WTC11 (cell line): ENCODE data around the gene SPRR2F.

Experiments used
- ATF2 ChIP-seq: sonication (generic); formaldehyde crosslinking; IDR thresholded peaks from 2 replicates; pipeline ENCODE4 v1.8.1; 2022; ENCODE audit warnings: low read depth, missing genetic modification reagents, borderline replicate concordance
- CREB1 ChIP-seq: sonication (generic); formaldehyde crosslinking; IDR thresholded peaks from 2 replicates; pipeline ENCODE4 v1.8.0; 2023; ENCODE audit warnings: mild to moderate bottlenecking, missing genetic modification reagents
- ESRRA ChIP-seq: sonication (generic); formaldehyde crosslinking; IDR thresholded peaks from 2 replicates; pipeline ENCODE4 v1.8.1; 2022; ENCODE audit warnings: mild to moderate bottlenecking, missing genetic modification reagents, borderline replicate concordance
- FOXP1 ChIP-seq: sonication (generic); formaldehyde crosslinking; IDR thresholded peaks from 2 replicates; pipeline ENCODE4 v1.8.0; 2022; ENCODE audit warnings: missing genetic modification reagents, mild to moderate bottlenecking, moderate library complexity, borderline replicate concordance
- MYBL2 ChIP-seq: sonication (generic); formaldehyde crosslinking; IDR thresholded peaks from 2 replicates; pipeline ENCODE4 v1.8.1; 2023; ENCODE audit warnings: mild to moderate bottlenecking, moderate library complexity, missing genetic modification reagents
- PRRX2 ChIP-seq: fragments of 250-450 bp; sonication (Bioruptor Pico); IDR thresholded peaks from 2 replicates; pipeline ENCODE4 v1.8.0; 2021; ENCODE audit warnings: mild to moderate bottlenecking
- SOX15 ChIP-seq: fragments of 250-450 bp; sonication (Bioruptor Pico); IDR thresholded peaks from 2 replicates; pipeline ENCODE4 v1.9.0; 2021; ENCODE audit warnings: mild to moderate bottlenecking
- ZBTB21 ChIP-seq: sonication (generic); formaldehyde crosslinking; IDR thresholded peaks from 2 replicates; pipeline ENCODE4 v1.8.1; 2023; ENCODE audit warnings: mild to moderate bottlenecking, missing genetic modification reagents, borderline replicate concordance
- TF ChIP-seq, protein P1 (sequence below): fragments of 200-600 bp; IDR thresholded peaks from 2 replicates; pipeline ENCODE4 v1.8.0; 2022; ENCODE audit warnings: antibody characterized with exemption
- TF ChIP-seq, protein P2 (sequence below): sonication (generic); formaldehyde crosslinking; IDR thresholded peaks from 2 replicates; pipeline ENCODE4 v1.8.1; 2023; ENCODE audit warnings: mild to moderate bottlenecking, missing genetic modification reagents, moderate library complexity
- TF ChIP-seq, protein P3 (sequence below): sonication (generic); formaldehyde crosslinking; IDR thresholded peaks from 2 replicates; pipeline ENCODE4 v1.8.0; 2022; ENCODE audit warnings: missing genetic modification reagents

DNA sequence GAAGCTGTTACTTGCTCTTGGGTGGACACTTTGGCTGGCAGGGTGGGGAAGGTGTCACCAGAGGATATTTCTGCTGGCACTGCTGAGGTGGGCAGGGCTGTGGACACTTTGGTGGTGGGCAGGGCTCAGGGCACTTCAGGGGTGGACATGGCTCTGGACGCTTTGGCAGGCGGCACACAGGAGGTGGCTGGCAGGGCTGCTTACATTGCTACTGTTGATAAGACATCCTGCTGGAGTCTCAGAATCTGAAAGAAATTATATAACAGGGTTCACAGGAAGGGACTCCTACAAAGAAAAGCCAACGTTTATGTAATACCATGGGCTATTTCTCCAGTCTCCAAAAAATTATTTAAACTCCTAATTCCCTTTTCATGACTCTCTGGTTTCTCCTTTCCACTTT lies 27.2 kb upstream of the SPRR2F start:
- TF ChIP-seq PRRX2 (no peak), SOX15 (no peak), FOXP1 (CRISPR knock-in tag) (no peak), ATF2 (CRISPR knock-in tag) (no peak), MYBL2 (CRISPR knock-in tag) (no peak), ESRRA (CRISPR knock-in tag) (no peak), CREB1 (no peak), ZBTB21 (CRISPR knock-in tag) (no peak)
- TF ChIP-seq, protein P1, sequence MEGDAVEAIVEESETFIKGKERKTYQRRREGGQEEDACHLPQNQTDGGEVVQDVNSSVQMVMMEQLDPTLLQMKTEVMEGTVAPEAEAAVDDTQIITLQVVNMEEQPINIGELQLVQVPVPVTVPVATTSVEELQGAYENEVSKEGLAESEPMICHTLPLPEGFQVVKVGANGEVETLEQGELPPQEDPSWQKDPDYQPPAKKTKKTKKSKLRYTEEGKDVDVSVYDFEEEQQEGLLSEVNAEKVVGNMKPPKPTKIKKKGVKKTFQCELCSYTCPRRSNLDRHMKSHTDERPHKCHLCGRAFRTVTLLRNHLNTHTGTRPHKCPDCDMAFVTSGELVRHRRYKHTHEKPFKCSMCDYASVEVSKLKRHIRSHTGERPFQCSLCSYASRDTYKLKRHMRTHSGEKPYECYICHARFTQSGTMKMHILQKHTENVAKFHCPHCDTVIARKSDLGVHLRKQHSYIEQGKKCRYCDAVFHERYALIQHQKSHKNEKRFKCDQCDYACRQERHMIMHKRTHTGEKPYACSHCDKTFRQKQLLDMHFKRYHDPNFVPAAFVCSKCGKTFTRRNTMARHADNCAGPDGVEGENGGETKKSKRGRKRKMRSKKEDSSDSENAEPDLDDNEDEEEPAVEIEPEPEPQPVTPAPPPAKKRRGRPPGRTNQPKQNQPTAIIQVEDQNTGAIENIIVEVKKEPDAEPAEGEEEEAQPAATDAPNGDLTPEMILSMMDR: no peak
- TF ChIP-seq, protein P2, sequence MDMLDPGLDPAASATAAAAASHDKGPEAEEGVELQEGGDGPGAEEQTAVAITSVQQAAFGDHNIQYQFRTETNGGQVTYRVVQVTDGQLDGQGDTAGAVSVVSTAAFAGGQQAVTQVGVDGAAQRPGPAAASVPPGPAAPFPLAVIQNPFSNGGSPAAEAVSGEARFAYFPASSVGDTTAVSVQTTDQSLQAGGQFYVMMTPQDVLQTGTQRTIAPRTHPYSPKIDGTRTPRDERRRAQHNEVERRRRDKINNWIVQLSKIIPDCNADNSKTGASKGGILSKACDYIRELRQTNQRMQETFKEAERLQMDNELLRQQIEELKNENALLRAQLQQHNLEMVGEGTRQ (CRISPR knock-in tag): no peak
- TF ChIP-seq, protein P3, sequence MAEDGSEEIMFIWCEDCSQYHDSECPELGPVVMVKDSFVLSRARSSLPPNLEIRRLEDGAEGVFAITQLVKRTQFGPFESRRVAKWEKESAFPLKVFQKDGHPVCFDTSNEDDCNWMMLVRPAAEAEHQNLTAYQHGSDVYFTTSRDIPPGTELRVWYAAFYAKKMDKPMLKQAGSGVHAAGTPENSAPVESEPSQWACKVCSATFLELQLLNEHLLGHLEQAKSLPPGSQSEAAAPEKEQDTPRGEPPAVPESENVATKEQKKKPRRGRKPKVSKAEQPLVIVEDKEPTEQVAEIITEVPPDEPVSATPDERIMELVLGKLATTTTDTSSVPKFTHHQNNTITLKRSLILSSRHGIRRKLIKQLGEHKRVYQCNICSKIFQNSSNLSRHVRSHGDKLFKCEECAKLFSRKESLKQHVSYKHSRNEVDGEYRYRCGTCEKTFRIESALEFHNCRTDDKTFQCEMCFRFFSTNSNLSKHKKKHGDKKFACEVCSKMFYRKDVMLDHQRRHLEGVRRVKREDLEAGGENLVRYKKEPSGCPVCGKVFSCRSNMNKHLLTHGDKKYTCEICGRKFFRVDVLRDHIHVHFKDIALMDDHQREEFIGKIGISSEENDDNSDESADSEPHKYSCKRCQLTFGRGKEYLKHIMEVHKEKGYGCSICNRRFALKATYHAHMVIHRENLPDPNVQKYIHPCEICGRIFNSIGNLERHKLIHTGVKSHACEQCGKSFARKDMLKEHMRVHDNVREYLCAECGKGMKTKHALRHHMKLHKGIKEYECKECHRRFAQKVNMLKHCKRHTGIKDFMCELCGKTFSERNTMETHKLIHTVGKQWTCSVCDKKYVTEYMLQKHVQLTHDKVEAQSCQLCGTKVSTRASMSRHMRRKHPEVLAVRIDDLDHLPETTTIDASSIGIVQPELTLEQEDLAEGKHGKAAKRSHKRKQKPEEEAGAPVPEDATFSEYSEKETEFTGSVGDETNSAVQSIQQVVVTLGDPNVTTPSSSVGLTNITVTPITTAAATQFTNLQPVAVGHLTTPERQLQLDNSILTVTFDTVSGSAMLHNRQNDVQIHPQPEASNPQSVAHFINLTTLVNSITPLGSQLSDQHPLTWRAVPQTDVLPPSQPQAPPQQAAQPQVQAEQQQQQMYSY: no peak
